Forelimb muscle (tissue), 1 donor: ENCODE data around the gene S100A1. TPM values are rescaled to one million over a fixed set of nuclear protein-coding genes. Genes with fewer than 3 reads are reported as not detected.
"Not testable (repeated sequence)": the region's sequence is repeated elsewhere in the genome, so short reads cannot be mapped to it uniquely, and the experiment has no call there.

ENCODE experiments used
- DNase-seq: peaks from one replicate; pipeline ENCODE4 v3.0.0-alpha.2; 2013; ENCODE audit warnings: low read depth
- polyA plus RNA-seq: library from polyadenylated mRNA; unstranded; fragments of 120-200 nt; gene quantifications from one replicate; pipeline ENCODE4 v1.2.1, GENCODE V29; 2013; ENCODE audit not compliant: insufficient read length

The S100A1 gene
- polyA plus RNA-seq, 1 donor, result 8.1 TPM

DNA sequence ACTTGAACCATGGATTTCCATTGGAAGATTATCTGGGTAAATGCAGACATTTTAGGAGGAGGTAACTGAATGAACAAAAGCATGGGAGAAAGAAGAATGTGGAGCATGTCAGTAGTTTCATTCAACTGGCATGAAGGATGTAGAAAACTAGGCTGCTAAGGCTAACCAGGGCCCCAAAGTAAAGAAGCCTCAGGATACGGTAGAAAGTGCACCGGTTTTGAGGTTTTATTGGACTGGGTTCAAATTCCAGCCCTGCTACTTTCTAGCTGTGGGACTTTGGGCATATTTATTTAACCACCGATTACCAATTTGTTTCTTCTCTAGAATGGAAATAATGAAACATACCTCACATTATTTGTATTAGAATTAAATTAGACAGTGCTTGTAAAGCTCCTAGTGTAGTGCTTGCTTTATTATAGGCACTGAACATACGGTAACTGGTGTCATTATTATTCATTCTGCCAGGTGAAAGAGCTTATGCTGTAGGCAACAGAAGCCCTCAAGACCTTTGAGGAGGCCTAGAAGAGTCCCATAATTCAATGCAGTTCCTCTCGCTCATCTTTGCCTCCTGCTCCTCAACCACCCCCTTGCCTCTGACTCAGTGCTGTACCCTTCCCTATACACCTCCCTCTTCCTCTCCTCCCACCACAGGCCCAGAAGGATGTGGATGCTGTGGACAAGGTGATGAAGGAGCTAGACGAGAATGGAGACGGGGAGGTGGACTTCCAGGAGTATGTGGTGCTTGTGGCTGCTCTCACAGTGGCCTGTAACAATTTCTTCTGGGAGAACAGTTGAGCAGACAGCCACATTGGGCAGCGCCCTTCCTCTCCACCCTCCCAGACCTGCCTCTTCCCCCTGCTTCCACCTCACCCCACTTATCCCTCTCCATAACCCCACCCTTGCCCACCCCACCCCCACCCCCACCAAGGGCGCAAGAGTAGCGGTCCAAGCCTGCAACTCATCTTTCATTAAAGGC, 3.1 kb downstream of the S100A1 start:
- no peak for DNase-seq

DNA sequence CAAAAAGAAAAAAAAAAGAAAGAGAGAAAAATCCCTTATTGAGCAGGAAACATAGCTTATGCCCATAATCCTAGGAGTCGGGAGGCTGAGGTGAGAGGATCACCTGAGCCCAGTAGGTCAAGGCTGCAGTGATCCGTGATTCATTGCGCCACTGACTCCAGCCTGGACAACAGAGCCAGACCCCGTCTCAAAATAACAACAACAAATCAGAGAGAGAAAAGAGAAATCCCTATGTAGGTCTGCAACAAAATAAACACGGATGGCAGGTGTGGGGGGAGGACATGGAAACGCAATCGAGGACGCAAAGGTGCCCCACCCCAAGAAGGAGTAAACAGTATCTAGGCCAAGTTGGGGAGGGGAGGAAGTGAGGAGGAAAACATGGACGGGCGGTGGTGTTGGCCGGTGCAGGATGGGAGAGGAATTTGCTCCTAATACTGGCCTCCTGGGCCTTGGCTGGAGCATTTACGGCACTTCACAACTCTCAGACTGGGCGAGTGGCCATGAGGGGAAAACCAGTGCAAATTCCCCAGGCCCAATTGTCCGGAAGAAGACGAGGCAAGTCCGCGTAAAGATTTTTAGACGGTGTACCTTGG, 5.0 kb downstream of the S100A1 start:
- peak; percentile 45 for DNase-seq

DNA sequence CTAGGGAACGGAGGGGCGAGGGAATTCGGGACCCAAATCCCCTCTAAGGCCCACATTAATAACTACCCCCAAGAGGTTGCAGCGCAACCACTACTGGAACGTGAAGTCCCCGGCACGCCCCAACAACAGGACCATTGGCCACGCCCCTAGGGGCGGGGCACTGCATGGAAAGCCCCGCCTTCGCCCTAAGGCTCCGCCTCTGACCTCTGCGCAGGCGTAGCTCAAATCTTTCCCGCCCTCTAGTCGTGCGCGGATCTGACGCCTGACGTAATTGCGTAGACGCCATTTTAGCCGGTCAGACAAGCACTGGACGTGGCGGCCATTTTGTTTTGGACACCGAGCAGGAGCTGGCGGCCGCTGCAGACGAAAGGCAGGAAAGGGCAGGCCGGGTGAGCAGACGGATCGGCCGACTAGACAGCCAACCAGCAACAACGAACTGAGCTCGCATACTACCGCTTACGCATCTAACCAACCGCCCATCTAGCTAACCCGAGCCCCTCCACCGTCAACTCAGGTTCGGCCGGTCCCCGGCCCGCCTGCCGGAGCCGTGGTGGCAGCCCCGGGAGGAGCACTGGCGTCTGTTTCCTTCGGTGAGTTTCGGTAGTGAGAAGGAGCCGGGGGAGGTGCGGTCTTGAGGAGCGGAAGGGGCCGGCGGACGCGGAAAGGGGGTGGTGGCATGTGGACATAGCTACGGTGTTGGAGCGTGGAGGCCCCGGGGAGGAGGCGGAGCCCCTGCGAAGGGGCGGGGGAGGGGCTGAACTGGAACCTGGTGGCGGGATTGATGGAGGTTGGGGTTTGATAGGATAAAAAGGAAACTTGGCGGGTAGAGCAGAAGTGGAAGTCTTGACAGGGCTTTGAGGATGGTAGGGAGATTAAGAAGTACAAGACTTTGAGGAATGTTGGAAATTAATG, 5.8 kb downstream of the S100A1 start, which contains the start of gene CHTOP:
TSS of gene CHTOP (plus strand) at position 313 of the 912 bp plus-strand sequence. CDS start 2,523 bp downstream, outside the sequence.
- peak; percentile 98 for DNase-seq

DNA sequence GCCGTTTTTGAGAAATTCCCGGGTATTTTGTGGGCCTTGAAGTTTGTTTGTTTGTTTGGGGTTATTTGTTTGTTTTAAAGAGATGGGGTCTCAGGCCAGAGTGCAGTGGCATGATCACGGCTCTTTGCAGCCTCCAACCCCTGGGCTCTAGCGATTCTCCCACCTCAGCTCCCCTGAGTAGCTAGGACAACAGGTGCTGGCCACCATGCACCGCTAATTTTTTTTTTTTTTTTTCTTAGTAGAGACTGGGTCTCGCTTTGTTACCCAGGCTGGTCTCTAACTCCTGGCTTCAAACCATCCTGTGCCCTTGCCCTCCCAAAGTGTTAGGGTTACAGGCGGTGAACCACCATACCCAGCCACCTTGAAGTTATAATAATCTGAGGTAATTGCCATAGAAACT, 7.6 kb downstream of the S100A1 start:
- DNase-seq, result no peak

DNA sequence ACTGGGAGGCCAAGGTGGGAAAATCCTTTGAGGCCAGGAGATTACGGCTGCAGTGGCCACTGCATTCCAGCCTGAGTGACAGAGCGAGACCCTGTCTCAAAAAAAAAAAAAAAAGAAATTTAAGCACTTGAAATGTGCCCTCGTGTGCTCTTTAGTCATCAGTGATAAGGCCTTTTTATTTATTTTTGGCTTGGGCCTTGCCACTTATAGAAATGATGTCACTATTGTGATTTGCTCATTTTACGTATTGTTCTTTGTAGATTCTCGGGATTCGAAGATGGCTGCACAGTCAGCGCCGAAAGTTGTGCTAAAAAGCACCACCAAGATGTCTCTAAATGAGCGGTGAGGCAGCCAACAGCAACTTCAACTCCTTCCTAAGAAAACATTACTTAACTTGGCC, 8.1 kb downstream of the S100A1 start:
- no peak for DNase-seq

DNA sequence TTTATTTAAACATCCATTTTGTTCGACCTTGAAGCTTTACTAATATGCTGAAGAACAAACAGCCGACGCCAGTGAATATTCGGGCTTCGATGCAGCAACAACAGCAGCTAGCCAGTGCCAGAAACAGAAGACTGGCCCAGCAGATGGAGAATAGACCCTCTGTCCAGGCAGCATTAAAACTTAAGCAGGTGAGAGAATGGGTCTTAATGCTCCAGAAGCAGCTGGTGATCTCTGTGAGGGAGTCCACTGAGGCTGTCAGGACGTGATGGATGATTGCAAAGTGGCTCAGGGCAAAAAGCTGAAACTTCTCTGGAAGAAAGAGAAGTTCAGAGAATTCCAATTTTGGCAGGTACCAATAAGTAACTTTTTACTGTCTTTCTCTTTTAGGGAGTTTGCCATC, 10.0 kb downstream of the S100A1 start:
- DNase-seq, result no peak

DNA sequence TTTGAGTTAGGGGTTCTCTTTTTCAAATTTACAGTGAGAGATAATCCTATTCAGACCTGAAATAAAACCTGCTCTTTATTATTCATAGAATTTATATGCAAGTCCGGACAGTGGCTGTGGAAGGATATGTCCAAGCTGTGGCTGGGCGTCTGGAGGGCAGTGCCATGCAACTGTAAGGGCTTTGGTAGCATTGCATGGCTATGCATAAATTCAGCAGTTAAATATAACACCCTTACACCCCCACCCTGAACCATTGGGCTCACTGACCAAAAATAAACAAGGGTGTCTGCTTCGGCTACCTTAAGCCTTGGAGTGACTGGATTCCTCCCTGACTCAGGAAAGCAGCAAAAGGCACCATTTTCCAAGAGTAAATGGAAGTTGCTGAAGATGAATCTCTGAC, 11.0 kb downstream of the S100A1 start:
- no peak for DNase-seq

DNA sequence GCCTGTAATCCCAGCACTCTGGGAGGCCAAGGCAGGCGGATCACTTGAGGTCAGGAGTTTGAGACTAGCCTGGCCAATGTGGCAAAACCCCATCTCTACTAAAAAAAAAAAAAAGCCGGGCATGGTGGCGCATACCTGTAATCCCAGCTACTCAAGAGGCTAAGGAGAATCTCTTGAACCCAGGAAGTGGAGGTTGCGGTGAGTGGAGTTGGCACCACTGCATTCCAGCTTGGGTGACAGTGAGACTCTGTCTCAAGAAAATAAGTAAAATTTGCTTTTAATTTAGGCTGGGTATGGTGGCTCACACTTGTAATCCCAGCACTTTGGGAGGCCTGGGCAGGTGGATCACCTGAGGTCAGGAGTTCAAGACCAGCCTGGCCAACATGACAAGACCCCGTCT, 12.0 kb downstream of the S100A1 start:
- DNase-seq, result not testable (repeated sequence)

DNA sequence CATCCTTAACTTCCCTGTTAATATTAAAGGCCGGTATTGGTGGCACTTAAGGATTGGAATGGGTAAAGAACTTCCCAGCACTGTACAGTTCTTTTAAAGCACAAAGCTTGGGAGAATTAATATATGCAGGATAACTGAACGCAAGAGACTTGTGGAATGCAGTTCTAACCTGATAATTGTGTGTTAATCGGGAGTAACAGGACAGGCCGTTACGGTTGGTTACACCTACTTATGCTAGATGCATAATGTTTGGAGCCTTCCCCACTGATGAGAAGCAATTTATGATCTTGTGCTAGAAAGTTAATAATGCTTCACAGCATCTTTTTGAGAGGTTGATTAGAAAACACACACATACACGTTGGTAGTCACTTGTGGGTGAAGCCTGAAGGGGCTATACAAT, 12.6 kb downstream of the S100A1 start:
- no peak for DNase-seq

DNA sequence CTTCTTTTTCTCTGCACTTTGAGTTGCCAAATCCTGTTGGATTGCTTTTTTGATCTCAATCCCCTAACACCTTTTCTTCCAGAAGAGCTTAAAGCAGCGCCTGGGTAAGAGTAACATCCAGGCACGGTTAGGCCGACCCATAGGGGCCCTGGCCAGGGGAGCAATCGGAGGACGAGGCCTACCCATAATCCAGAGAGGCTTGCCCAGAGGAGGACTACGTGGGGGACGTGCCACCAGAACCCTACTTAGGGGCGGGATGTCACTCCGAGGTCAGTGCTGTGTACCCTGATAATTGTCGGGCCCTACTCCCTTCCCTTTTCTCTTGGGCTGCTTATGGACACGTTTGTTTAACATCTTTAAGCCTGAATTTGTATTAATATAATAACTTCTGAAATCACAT, 13.9 kb downstream of the S100A1 start:
- no peak for DNase-seq

DNA sequence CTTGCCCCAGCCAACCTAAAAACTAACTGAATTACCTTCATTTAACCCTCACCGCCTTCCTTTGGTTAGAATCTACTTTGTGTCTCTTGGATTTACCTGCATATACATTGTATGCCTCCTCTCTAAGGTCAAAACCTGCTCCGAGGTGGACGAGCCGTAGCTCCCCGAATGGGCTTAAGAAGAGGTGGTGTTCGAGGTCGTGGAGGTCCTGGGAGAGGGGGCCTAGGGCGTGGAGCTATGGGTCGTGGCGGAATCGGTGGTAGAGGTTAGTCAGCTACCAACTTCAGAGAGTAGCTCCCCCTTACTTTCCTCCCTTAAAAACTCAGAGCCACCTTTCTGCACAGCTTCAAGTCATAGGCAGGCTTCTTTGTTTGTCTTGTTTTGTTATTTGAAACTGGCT, 14.9 kb downstream of the S100A1 start:
- no peak for DNase-seq

DNA sequence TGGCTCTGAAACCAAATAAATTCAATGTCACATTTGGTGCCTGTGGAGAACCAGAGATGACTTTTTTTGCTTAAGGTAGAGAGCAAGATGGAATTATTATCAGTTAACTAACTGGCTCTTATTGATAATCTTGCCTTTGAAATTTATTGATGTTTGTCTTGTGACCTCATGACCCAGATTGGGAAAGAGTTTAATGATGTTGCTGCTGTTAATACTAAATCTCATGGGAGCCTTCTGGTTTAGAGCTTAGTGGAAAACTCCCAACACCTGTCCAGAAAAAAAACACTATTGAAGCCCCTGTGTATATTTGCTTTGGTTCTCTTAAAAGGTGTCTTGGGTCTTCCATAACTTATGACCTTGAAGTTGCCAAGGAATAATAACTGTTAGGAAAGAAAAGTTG, 15.6 kb downstream of the S100A1 start:
- DNase-seq, result no peak

DNA sequence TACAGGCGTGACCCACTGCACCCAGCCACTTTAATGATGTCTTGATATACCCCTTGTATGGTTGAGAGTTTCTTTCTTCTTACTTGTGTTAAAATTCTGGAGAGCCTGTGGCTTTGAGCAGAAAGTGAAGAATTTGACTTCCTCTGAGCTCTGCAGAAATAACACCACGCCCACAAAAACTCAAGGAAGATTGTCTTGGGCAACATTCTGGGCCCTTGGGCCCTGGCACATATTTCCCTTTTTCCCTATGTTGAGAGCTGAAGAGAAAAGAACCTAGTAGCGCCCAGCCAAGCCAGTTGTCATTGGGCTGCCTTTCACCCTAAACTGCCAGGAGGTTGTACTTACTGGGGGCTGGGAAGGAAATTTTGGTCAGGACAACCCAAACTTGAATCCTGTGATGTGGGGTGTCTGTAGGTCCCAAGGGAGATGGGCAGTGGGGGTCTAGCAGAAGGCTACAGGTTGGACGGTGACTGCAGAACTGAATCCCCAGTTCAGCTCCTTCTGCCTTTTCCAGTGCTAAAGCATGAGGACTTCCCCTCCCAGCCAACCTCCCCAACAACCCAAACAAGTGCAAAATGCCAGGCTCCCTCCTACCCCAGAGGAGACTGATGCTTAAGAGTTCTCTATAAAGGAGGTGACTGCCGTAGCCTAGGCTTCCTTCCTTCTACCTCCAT, 18.6 kb downstream of the S100A1 start:
- no peak for DNase-seq

DNA sequence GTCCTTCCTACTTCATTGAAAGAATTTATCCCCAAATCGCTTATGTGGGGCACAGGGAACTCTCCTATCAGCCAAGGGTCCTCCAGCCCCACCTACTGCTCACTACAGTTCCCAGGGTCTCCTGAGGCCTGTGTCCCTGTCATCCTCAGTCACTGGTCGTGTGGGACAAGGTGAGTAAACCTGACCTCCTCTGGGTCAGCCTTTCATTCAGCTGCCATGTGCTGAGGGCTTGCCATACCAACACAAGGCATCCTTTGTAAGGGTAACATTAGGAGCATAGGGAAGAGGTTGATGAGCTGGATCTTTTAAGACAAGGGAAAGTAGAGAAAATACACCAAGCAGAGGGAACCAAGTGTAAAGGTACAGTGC, 19.1 kb downstream of the S100A1 start:
- DNase-seq, result no peak

DNA sequence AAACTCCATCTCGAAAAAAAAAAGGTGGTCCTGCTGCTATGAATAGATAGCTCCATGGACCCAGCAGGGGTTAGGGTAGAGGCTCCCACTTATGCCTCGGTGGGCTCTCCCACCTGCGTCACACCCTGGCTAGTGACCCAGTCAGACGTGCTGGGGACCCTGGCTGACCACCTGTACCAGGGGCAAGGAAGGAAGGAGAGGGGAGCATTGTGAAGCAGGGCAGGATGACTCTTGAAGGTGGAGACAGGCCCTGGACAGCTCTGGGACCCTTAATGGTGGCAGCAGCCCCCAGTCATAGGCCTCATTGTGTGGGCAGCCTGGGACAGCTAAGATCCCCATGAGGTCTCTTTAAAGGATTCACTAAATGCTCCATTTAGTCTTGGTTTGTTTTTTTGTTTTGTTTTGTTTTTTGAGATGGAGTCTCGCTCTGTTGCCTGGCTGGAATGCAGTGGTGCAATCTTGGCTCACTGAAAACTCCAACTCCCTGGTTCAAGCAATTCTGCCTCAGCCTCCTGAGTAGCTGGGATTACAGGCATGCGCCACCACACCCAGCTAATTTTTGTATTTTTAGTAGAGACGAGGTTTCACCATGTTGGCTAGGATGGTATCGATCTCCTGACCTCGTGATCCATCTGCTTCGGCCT, 19.9 kb downstream of the S100A1 start:
- no peak for DNase-seq

DNA sequence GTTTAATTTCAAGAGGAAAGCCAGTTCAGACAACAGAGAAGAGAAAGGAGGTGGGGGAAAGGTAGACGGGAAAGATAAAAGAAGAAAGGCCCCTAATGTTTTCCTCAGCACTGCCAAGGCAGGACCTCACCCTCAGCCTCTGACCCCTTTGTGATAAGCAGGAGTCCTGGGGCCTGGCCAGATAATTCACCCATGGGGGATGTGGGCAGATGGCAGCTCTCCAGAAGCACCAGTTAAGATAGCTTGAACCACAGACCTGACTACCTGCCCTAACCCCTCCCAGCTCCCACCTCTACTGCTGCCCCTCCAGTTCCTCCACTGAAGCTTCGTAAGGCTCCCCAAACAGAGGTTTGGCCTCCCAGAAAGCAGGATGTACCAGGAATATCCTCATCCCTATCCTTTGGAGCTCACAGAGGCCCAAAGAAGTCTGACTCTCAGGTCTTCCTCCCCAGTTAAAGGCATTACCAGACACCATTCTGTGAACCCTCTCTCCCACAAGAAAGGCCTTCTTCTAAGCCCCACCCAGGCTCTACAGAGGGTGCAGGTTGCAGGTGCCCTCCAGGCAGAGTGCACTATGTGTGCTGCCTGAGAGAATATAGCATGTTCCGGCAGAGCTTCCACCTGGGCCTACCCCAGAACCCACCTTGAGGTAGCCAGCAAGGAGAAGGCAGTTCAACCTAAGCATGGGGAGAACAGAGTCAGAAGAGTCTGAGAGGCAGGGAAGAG, 21.1 kb downstream of the S100A1 start:
- no peak for DNase-seq

DNA sequence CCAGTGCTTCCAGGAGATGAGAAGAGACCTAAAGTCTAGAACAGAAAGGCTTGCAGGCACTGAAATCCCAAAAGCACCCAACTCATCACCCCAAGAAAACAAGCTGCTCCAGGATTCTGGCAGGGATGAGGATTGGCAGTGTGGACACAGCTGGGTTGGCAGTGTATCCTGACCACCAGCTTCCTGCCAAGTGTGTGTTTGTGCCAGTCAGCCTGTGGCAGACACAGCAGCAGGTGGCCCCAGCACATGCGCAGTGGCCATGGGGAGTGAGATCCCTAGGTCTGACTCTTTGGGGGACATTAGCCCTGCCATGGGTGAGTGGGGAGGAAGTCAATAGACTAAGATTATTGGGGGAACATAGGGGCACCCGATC, 21.6 kb downstream of the S100A1 start:
- no peak for DNase-seq

DNA sequence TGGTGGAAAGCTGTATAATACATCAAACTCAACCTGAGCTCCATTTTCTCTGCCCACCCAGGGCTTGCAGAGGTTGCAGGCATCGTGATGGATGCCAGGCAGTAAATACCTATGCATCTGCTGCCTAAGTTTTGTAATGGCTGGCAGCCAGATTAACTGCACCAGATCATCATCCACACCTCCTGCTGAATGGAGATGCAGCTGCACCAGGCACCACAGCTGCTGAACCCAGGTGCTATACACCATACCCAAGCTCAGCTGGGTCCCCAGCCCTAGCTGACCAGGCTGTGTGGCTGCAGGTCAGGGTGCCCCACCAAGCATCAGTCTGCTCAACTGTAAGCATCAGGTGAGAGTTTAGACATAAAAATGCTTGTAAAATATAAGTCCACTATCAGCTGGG, 23.5 kb downstream of the S100A1 start:
- no peak for DNase-seq

DNA sequence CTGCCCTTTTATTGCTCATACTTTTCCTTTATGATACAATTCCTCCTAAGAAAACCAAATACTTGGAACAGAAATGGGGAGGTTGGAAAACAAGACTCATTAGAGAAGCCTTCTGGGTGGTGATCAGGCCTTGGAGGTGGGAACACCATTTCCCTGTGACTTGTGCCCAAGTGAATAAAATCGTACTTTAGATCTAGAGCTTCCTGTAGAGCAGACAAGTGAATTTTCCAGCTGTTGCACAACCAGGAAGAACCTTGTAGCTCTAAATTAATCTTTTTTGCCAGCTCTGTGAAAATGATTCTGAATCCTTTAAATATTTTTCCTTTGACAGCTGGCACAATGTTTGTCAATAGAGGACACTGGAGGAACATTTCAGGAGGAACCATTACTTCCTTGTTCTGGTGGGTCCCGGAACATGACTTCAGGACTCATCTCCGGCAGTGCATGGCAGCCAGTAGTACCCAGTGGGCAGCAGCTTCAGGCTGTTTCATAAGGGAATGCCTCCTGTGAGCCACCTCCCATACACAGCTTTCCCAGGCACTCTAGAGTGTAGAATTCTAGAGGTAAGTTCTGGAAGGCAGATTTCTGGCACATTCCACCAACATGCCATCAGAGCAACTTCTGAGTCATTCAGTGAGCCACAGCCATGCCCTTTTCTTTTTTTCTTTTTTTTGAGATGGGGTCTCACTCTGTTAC, 24.7 kb downstream of the S100A1 start:
- no peak for DNase-seq

DNA sequence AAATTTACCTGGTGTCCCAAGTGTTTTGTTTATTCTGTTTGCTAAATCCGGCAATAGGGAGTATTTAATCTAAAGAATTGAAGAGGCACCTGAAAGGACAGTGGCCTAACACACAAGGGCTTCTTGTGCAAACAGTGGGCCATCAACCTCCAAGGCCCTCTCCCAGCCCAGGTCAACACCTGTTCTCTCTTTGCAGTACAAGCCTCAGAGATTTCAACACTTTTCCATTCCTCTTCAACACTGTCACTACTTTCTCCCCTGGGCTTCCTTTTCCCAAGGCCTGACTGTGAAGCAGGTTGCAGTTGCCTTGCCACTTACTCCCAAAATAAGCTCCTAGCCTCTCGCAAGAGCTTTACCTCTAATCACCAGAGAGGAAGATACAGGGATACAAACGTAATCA, 27.1 kb downstream of the S100A1 start:
- no peak for DNase-seq
